Stromal cell of bone marrow (primary cell): ENCODE results near the gene TENT4B.

Source experiments
- DNase-seq: peaks from one replicate; pipeline ENCODE4 v3.0.0-alpha.2; 2012; ENCODE audit warnings: low read depth

TENT4B gene

GRCh38 chr16:50256604-50257003, 103.5 kb downstream of the TENT4B start:
- DNase-seq, result no peak

GRCh38 chr16:50257876-50258275, 104.8 kb downstream of the TENT4B start:
- no peak for DNase-seq

- DNase-seq, result no peak
These were observed 106.5 kb downstream of the TENT4B start for GRCh38 chr16:50259334-50260205.

- no peak for DNase-seq
These were observed 107.4 kb downstream of the TENT4B start for GRCh38 chr16:50260206-50261159.

- no peak for DNase-seq
These were observed 108.1 kb downstream of the TENT4B start for GRCh38 chr16:50261160-50261706.

GRCh38 chr16:50261707-50262235, 108.7 kb downstream of the TENT4B start:
- no peak for DNase-seq

GRCh38 chr16:50263060-50263909, 110.2 kb downstream of the TENT4B start:
- no peak for DNase-seq

GRCh38 chr16:50263940-50264929, 111.1 kb downstream of the TENT4B start:
- no peak for DNase-seq

GRCh38 chr16:50265260-50265659, 112.2 kb downstream of the TENT4B start:
- DNase-seq, result no peak

- DNase-seq, result no peak
These were observed 112.7 kb downstream of the TENT4B start for GRCh38 chr16:50265716-50266336.

- DNase-seq, result peak; percentile 72
These were observed 113.4 kb downstream of the TENT4B start, which contains the start of gene ADCY7 for GRCh38 chr16:50266337-50267091. Gene ADCY7 (plus strand): TSS chr16:50266551. CDS start chr16:50288180, 21,629 bp downstream.

- DNase-seq, result no peak
These were observed 114.1 kb downstream of the TENT4B start for GRCh38 chr16:50267151-50267631.

GRCh38 chr16:50267651-50268050, 114.5 kb downstream of the TENT4B start:
- no peak for DNase-seq

GRCh38 chr16:50268352-50268751, 115.2 kb downstream of the TENT4B start:
- DNase-seq, result no peak

GRCh38 chr16:50269061-50269705, 116.1 kb downstream of the TENT4B start:
- no peak for DNase-seq

- no peak for DNase-seq
These were observed 116.8 kb downstream of the TENT4B start for GRCh38 chr16:50269769-50270509.

GRCh38 chr16:50270510-50271147, 117.5 kb downstream of the TENT4B start:
- DNase-seq, result no peak
